ENCODE data around the gene ITGB2. TPM values are rescaled to one million over a fixed set of nuclear protein-coding genes. Genes with fewer than 3 reads are reported as not detected.

The ITGB2 gene
- polyA plus RNA-seq, 1 of the 3 experiments (the other 2 are of a cell fraction) = 0.77 TPM

DNA sequence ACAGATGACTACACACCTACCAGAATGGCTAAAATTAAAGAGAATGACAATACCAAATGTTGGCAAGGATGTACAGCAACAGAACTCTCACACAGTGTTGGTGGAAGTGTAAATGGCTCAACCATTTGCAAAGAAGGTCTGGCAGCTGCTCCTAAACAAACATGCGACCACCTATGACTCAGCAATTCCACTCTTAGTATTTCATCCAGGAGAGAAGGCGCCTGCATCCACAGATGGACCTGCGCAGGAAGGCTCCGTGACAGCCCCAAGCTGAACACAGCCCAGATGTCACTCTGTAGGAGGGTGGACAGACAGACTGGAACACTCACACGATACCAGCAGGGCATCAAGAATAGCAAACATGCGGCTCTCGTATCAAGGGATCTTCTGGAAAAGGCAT lies 53.9 kb downstream of the ITGB2 start:
- Histone ChIP-seq H4K20me1 (ENCODE audit: insufficient read depth) (peaks cover 98% of the 10 kb centered on the region), H3K27me3 (ENCODE audit: insufficient read depth) (no peaks in the 10 kb centered on the region), H3F3A (replicated peaks; ENCODE audit: insufficient read depth) (peaks cover 26% of the 10 kb centered on the region), H3K4me1 (ENCODE audit: control insufficient read depth in 1 of 2, insufficient read depth in 2 of 2, low read depth in 1 of 2, low read length in 1 of 2) (peaks cover 42 to 45% of the 10 kb centered on the region in 2 experiments), H3K36me3 (replicated peaks in 1 of 2; ENCODE audit: control insufficient read depth in 1 of 2, insufficient read depth in 2 of 2, low read length in 1 of 2) (peaks cover 26 to 35% of the 10 kb centered on the region in 2 experiments), H2AFZ (ENCODE audit: low read depth) (no peak overlapping the region), H3K79me2 (ENCODE audit: insufficient read depth) (peaks cover 95% of the 10 kb centered on the region), H3K9me2 (no peaks in the 10 kb centered on the region), H3K4me3 (ENCODE audit: low read depth in 2 of 2, low read length in 1 of 2) (no peak overlapping the region), H3K4me2 (peak overlapping the region; percentile 24; the same call in 1 of the 2 replicates), H3K27ac (ENCODE audit: low read depth in 2 of 2, low read length in 1 of 2) (peak overlapping the region in 1 of 2 experiments; percentile 17; a peak in 1 of 4 replicates), H3K9me3 (no peaks in the 10 kb centered on the region), H3K9ac (no peak overlapping the region)
- ChIA-PET CTCF (interaction anchor here (0.9 to 1.5 kb wide), 2 partner anchors 67 to 262 kb away, joined by 3 to 4 read pairs; no protein-coding TSS in a partner anchor), POLR2A (no interaction called here)
- no peak for TF ChIP-seq JUND (IDR thresholded peaks at IDR 0.05)
- TF ChIP-seq SIN3A (IDR thresholded peaks at IDR 0.05; ENCODE audit: borderline replicate concordance, low read depth, low read length) = no peak
- no peak for TF ChIP-seq EP300 (IDR thresholded peaks at IDR 0.05; ENCODE audit: borderline replicate concordance in 1 of 2, low read depth in 1 of 2, low read length in 1 of 2)
- no peak for TF ChIP-seq NRF1 (IDR thresholded peaks at IDR 0.05; ENCODE audit: low read depth, low read length)
- no peak for TF ChIP-seq YY1 (IDR thresholded peaks at IDR 0.05; ENCODE audit: low read depth)
- TF ChIP-seq, protein P1, sequence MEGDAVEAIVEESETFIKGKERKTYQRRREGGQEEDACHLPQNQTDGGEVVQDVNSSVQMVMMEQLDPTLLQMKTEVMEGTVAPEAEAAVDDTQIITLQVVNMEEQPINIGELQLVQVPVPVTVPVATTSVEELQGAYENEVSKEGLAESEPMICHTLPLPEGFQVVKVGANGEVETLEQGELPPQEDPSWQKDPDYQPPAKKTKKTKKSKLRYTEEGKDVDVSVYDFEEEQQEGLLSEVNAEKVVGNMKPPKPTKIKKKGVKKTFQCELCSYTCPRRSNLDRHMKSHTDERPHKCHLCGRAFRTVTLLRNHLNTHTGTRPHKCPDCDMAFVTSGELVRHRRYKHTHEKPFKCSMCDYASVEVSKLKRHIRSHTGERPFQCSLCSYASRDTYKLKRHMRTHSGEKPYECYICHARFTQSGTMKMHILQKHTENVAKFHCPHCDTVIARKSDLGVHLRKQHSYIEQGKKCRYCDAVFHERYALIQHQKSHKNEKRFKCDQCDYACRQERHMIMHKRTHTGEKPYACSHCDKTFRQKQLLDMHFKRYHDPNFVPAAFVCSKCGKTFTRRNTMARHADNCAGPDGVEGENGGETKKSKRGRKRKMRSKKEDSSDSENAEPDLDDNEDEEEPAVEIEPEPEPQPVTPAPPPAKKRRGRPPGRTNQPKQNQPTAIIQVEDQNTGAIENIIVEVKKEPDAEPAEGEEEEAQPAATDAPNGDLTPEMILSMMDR (IDR thresholded peaks at IDR 0.05) = no peak
- TF ChIP-seq, protein P2, sequence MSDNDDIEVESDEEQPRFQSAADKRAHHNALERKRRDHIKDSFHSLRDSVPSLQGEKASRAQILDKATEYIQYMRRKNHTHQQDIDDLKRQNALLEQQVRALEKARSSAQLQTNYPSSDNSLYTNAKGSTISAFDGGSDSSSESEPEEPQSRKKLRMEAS (IDR thresholded peaks at IDR 0.05; ENCODE audit: low read depth) = no peak
- TF ChIP-seq NFIC (IDR thresholded peaks at IDR 0.05; ENCODE audit: borderline replicate concordance) = no peak
- TF ChIP-seq ELF1 (IDR thresholded peaks at IDR 0.05) = no peak
- no peak for TF ChIP-seq RXRA (IDR thresholded peaks at IDR 0.05; ENCODE audit: borderline replicate concordance, low read depth)
- TF ChIP-seq TCF12 (IDR thresholded peaks at IDR 0.05) = no peak
- no peak for TF ChIP-seq TEAD4 (IDR thresholded peaks at IDR 0.05; ENCODE audit: borderline replicate concordance, insufficient read depth)
- no peak for TF ChIP-seq GABPA (IDR thresholded peaks at IDR 0.05; ENCODE audit: low read depth)
- no peak for TF ChIP-seq POLR2AphosphoS5 (IDR thresholded peaks at IDR 0.05; ENCODE audit: low read depth, low read length)
- no peak for DNase-seq
- 42% methylated on average over 7 of the region's 7 CpGs for WGBS (ENCODE audit: low lambda C conversion rate)

DNA sequence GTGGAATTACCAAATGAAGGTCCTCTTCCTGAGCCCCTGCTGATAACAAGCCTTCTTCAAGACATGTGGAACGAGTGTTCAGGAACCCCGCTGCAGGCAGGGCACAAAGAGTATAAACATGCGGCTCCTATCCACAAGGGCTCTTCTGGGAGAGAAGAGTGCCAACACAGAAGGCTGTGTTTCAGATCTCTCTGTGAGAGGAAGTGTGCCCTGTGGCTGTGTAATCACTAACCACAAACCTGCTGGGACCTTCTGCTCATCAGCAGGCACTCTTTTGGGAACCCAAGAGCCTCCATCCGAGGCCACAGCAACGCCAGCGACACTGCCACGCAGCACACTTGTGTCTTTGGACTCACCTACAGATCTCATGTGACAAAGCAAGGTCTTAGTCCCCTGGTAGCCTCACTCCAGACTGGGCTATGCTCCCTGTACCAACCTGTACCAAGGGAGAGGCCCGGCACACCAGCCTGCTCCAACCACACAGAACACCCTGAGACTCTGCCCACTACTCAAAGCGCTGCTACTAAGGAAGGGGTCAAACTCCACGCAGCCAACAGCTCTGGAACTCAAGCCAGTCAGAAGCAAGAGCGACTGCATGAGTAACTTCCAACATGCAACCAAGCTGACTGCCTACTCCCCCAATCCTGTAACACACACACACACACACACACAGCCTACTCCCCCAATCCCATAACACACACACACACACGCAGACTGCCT lies 55.0 kb downstream of the ITGB2 start:
- Histone ChIP-seq H3K4me1 (ENCODE audit: control insufficient read depth in 1 of 2, insufficient read depth in 2 of 2, low read depth in 1 of 2, low read length in 1 of 2) (peaks cover 31 to 38% of the 10 kb centered on the region in 2 experiments), H4K20me1 (ENCODE audit: insufficient read depth) (peaks cover 98% of the 10 kb centered on the region), H3K9me3 (no peaks in the 10 kb centered on the region), H3K36me3 (replicated peaks in 1 of 2; ENCODE audit: control insufficient read depth in 1 of 2, insufficient read depth in 2 of 2, low read length in 1 of 2) (peaks cover 34 to 35% of the 10 kb centered on the region in 2 experiments), H3K27me3 (ENCODE audit: insufficient read depth) (no peaks in the 10 kb centered on the region), H3K79me2 (ENCODE audit: insufficient read depth) (peaks cover 95% of the 10 kb centered on the region), H3K9me2 (no peaks in the 10 kb centered on the region), H2AFZ (ENCODE audit: low read depth) (no peak overlapping the region), H3K27ac (ENCODE audit: low read depth in 2 of 2, low read length in 1 of 2) (no peak overlapping the region), H3K4me2 (no peak overlapping the region), H3K9ac (no peak overlapping the region), H3F3A (replicated peaks; ENCODE audit: insufficient read depth) (peaks cover 24% of the 10 kb centered on the region), H3K4me3 (ENCODE audit: low read depth in 2 of 2, low read length in 1 of 2) (no peak overlapping the region)
- ChIA-PET POLR2A (no interaction called here), CTCF (interaction anchor here (1.5 kb wide), 1 partner anchor 263 kb away, joined by 4 read pairs; no protein-coding TSS in a partner anchor)
- TF ChIP-seq EP300 (IDR thresholded peaks at IDR 0.05; ENCODE audit: borderline replicate concordance in 1 of 2, low read depth in 1 of 2, low read length in 1 of 2) = no peak
- TF ChIP-seq RFX5 (IDR thresholded peaks at IDR 0.05; ENCODE audit: low read length) = no peak
- TF ChIP-seq NRF1 (IDR thresholded peaks at IDR 0.05; ENCODE audit: low read depth, low read length) = no peak
- no peak for DNase-seq
- WGBS (ENCODE audit: low lambda C conversion rate) = 87% methylated on average over 10 of the region's 12 CpGs
